ENCODE results near the gene DTX1.

Gene DTX1

GRCh38 chr12:113055594-113056380 is 743 bp upstream of the DTX1 start:
- TF ChIP-seq, protein P1, sequence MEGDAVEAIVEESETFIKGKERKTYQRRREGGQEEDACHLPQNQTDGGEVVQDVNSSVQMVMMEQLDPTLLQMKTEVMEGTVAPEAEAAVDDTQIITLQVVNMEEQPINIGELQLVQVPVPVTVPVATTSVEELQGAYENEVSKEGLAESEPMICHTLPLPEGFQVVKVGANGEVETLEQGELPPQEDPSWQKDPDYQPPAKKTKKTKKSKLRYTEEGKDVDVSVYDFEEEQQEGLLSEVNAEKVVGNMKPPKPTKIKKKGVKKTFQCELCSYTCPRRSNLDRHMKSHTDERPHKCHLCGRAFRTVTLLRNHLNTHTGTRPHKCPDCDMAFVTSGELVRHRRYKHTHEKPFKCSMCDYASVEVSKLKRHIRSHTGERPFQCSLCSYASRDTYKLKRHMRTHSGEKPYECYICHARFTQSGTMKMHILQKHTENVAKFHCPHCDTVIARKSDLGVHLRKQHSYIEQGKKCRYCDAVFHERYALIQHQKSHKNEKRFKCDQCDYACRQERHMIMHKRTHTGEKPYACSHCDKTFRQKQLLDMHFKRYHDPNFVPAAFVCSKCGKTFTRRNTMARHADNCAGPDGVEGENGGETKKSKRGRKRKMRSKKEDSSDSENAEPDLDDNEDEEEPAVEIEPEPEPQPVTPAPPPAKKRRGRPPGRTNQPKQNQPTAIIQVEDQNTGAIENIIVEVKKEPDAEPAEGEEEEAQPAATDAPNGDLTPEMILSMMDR (IDR thresholded peaks at IDR 0.05), result no peak

- TF ChIP-seq, protein P1 (IDR thresholded peaks at IDR 0.05), result no peak
Observed at GRCh38 chr12:113056381-113056630, 224 bp upstream of the DTX1 start.

DNA sequence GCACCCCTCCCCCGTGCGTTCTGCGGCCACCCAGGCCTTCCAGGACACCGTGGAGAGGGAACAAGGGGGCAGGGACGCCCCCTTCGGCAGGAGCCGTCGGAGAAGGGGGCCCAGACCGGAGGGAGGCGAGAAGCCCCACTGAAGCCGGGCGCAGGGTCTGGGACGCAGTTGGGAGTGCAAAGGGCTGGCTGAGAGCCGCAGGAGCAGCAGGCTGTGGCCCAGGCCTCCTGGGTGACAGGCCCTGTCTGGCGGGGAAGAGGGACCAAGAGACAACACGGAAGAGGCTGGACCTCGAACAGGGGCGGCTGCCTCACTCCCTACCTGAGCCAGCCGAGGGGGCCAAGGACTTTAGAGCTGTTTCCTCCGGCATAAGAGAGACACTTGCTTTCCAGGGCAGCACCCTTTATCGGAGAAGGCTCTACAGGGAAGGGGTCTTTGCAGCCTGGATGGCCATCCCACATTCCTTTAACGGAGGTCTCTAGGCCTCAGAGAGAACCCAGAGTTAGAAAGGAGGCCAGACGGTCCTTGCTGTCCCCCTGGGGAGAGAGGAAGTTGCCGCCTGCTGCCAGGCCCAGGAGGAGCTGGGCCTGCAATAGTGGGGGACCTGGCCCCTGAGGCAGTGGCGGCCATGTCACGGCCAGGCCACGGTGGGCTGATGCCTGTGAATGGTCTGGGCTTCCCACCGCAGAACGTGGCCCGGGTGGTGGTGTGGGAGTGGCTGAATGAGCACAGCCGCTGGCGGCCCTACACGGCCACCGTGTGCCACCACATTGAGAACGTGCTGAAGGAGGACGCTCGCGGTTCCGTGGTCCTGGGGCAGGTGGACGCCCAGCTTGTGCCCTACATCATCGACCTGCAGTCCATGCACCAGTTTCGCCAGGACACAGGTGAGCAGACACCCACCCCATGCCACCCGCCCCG is 1.3 kb downstream of the DTX1 start:
- TF ChIP-seq, protein P1 (IDR thresholded peaks at IDR 0.05), result no peak

DNA sequence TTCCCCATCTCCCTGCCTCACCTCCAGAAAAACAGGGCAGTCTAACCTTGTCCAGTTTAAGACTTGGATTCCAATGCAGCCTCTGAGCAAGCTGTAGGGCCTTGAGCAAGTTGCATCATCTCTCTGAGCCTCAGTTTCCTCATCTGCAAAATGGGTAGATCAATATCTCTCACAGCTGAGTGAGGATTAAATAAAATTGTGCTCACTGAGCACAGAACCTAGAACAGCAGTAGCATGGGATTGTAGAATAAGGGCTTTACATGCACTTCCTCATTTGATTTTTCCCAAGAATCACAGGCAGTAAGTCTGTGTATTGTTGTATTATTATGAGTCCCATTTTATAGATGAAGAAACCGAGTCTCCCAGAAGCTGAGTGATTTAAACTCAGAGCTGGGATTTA is 2.0 kb downstream of the DTX1 start:
- TF ChIP-seq, protein P1 (IDR thresholded peaks at IDR 0.05), result no peak

GRCh38 chr12:113059071-113059595 is 2.6 kb downstream of the DTX1 start:
- TF ChIP-seq, protein P1 (IDR thresholded peaks at IDR 0.05), result no peak

- TF ChIP-seq, protein P1 (IDR thresholded peaks at IDR 0.05), result no peak
Observed at GRCh38 chr12:113060336-113060960, 3.9 kb downstream of the DTX1 start.

- TF ChIP-seq, protein P1 (IDR thresholded peaks at IDR 0.05), result no peak
Observed at GRCh38 chr12:113061061-113061694, 4.6 kb downstream of the DTX1 start.

All from LNCAP (cell line).